HG03571 (cell line): ENCODE data around the gene SLC4A3.
A peak's percentile ranks its signal among the peaks of the same experiment; 100 is the strongest.
"Not testable (repeated sequence)": the region's sequence is repeated elsewhere in the genome, so short reads cannot be mapped to it uniquely, and the experiment has no call there.

Experiments
- ATAC-seq: cut with Tn5 transposase; IDR thresholded peaks from one replicate; pipeline ENCODE4 v1.9.1; 2021; ENCODE audit not compliant: unreplicated experiment

SLC4A3 gene

DNA sequence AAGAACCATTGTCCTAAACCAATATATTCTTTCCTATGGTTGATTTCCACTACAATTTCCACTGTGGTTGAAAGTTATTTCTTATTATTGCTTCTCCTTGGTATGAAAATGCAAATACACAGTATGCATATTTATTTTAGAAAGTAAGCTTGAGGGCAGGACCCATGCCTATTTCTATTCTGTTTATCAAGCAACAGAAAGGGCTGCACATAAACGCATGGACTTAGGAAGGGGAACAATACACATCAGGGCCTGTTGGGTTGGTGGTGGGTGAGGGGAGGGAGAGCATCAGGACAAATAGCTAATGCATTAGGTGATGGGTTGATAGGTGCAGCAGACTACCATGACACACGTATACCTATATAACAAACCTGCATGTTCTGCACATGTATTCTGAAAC lies 20.7 kb downstream of the SLC4A3 start:
- no peak for ATAC-seq

DNA sequence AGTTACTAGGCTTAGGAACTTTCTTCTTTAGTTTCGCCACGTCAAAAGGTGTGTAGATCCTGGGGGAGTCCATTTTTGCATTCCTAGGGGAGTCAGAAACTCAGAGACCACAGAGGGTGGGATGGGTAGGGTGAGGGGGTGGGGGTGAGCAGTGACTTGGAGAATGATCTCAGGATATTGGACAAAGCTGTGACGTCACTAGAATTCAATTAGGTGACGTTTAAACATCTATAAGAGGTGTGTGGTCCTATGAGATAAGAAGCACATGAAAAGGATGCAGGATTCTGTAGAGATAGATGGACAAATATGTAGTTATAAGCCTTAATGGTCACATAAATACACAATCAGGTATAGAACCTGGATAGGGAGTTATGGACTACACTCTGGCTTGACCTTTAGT lies 21.5 kb downstream of the SLC4A3 start:
- ATAC-seq, result no peak

DNA sequence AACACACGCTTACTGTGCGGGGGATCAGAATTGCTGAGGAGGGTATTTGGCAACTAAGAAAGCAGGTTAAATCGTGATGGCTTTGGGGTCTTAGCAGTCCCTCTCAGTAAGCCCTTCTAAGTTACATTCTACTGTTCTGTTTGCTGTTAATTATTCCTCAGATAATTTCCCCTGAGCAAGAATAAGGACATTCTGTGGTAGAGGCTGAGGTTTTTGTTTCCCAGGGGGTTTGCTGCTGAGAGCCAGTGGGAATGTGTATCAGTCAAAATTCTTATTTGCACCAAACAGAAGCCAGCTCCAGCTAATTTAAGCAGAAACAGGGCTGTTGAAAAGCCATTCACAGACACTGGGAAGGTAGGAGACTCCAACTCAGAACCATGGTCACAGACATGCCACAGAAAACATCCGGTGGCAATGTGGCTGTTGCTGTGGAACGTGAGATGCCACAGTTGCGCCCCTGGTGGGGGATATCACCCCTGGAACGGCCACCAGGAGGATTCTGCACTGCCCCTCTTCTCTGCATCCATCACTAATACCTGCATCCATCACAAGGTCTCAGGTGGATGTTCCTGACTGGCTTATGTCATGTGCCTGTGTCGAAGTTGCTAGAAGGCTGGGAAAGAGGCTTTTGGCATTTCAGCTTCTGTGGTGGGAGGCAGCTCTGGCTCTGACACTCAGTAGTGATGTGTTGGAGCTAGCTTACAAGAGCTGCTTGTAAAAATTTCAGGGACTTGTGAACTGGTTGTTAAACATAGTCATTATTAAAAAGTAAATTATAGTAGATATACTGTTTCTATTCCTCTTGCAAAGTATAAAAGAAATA lies 23.2 kb downstream of the SLC4A3 start:
- no peak for ATAC-seq

DNA sequence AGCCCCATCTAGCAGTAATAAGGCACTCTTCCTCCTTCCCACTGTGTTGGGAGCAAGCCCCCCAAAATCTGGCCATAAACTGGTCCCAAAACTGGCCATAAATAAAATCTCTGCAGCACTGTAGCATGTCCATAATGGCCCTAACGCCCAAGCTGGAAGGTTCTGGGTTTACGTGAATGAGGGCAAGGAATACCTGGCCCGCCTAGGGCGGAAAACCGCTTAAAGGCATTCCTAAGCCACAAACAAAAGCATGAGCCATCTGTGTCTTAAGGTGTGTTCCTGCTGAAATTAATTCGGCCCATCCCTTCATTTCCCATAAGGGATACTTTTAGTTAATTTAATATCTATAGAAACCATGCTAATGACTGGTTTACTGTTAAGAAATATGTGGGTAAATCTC lies 24.2 kb downstream of the SLC4A3 start:
- ATAC-seq, result not testable (repeated sequence)

DNA sequence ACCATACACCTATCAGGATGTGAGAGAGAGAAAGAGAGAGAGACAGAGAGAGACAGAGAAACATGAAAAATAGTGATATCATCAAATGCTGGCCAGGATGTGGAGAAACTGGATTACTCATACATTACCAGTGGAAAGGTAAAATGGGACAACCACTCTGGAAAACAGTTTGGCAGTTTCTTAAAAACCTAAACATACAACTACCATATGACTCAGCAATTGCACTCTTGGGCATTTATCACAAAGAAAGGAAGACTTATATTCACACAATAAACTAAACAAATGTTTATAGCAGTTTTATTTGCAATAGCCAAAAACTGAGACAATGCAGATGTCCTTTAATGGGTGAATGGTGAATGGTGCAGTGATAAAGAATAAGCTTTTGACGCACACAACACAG lies 29.1 kb downstream of the SLC4A3 start:
- ATAC-seq, result no peak

DNA sequence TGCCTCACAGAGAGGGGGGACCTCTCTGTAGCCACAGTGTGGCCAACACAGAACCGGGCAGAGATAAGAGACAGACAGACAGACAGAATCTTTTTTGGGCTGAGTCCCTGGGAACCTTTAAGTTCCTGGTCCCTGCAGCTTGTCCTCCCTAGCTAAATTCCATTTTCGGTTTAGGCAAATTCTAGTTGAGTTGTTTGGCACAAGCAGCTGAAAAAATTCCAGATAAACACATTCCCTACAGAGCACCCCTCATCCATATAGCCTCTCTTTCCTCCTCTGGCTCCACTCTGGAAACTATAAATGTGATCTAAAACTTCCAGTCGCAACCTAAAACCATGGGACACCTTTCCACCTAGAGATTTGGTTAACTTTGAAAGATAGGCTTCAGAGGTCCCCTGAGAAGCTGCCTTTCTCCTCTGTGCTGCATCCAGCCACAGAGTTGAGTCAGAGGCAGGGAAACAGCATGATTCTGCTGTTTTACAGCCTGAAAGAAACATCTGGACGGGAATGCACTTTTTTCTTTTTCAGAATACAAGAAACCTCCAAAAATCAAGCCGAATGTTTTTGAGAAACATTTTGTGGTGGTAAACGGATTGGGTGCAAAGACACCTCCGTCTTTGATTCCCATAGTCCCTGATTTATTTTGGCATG lies 30.9 kb downstream of the SLC4A3 start:
- no peak for ATAC-seq

DNA sequence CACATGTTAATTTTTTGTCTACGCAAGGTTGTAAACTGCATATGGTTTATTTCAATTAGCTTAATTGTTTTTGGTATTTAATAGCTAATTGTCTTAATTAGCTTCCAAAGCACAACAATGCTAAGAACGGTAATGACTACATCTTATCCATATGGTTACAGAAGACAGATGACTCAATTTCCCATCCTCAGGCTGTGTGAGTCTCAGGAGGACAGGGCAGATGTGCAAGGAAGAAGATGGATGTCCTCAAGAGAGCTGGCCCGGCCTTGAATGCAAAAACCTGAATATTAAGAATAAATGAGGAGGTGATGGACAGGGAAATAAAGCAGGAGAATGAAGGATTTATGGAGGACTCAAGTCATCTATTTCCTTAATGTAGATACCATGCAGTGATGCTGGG lies 31.4 kb downstream of the SLC4A3 start:
- no peak for ATAC-seq

DNA sequence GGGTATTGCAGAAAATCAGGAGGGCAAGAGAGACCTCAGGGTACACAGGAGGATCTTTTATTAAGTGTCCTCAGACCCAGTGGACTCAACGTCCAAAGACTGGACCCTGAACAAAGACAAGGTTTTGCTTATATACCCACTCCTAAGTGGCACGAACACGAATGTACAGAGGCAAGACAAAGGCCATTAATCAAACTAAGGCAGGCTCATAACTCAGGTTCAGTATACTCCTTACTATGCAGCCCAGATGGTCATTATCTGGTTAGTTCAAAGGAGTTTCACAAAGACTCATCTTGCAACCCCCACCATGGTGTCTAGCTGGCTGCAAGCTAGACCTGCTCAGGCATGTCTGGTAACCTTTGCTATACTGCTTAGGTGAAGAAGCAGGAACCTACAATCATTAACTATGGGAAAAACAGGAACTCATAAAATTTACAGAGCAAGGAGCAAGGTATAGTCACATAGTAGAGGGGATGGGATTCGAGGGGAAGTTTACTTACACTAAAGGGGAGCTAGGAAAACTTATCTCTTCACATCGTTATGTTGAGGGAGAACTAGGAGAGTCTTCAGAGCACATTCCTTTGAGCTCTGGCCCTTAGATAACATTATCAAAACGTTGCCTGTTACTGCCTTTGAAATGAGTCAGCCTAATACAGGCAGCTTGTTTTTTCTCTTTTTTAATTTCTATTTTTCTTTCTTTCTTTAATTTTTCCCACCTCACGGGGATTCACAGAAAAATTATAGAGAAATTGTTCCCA lies 33.9 kb downstream of the SLC4A3 start:
- ATAC-seq, result peak; percentile 92

DNA sequence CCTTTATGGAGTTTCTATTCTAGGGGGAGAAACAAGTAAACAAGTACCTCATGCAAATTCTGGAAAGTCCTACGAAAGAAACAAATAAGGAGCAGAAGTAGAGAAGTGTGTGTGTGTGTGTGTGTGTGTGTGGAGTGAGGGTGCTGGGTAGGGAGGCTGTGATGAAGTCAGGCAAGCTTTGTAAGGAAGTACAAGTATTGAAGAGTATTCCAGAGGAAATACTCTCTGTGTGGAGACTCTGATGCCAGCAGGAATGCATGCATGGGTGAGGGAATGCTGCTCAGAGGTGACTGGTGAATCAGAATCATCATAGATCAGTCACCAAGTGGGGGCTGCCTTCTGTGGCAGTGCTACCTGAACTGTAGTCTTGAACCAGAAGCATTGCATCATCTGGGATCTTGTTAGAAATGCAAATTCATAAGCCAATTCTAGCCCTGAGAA lies 34.5 kb downstream of the SLC4A3 start:
- no peak for ATAC-seq

DNA sequence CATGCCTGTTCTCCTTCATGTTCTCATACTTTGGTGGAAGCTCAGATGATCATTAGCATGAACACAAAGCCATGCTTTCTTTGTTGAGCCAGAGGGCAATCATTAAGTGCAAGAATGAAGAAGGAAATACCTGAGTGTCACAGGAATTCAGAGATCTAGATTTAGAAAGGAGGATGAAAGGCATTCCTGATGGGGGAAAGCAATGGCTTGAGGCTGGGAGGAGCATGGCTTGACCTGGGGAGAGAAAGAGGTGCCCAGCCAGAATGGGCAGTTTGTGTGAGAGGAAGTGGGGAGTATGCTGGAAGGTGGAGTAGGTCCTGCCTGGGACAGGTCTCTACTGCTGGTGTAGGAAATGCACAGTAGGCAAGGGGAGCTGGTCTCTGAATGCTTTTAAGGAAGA lies 35.1 kb downstream of the SLC4A3 start:
- no peak for ATAC-seq

DNA sequence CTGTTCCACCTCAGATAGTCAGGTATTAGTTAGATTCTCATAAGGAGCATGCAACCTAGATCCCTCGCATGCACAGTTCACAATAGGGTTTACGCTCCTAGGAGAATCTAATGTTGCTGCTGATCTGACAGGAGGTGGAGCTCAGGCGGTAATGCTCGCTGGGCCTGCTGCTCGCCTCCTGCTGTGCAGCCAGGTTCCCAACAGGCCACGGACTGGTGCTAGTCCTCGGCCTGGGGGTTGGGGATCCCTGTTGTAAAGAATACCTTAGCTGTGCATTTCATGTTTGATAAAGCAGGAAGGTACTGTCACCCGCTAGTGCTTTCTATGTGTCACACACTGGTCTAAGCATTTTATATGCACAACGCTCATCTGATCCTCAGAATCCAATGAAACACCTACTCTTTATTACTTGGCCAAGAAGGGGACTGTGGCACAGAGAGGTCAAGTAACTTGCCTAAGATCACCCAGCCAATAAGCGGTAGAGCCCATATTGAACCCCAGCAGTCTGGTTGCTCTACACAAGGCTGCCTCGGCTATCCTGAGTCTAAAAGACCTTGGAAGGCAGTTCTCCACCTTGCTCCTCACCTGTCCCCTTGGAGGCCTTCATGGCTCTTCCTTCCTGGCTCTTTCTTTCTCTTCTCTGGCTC lies 35.8 kb downstream of the SLC4A3 start:
- no peak for ATAC-seq

DNA sequence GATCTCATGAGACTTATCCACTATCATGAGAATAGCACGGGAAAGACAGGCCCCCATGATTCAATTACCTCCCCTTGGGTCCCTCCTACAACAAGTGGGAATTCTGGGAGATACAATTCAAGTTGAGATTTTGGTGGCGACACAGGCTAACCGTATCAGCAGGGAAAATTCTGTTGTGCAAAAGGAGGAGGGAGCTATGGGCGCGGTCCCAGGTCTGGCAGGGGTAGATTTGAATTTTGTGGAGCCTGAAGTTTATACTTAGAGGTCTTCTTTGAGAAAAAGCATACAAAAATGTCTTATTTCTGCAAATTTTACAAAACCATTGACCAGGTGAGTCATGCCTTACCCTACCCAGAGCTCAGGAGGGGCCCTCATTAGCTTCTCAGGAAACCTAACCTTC lies 36.6 kb downstream of the SLC4A3 start:
- no peak for ATAC-seq

DNA sequence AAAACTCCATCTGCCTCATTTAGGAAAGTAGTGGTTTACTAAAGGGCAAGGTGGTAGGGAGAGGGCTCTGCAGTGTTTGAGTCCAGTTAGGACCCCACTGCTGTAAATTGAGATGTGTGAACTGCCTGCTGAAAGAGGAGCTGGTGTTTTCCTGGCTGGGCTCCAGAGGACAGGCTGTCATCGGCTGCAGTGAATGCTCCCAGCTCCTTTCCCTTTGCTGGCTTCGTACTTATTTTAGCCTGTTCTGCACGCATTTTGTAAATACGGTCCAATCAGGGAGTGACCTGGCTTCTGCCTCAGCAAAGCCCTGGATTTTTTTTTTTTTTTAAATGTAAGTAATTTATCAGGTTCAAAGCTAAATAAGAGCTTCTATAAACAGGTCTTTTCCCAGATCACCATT lies 37.5 kb downstream of the SLC4A3 start:
- no peak for ATAC-seq

DNA sequence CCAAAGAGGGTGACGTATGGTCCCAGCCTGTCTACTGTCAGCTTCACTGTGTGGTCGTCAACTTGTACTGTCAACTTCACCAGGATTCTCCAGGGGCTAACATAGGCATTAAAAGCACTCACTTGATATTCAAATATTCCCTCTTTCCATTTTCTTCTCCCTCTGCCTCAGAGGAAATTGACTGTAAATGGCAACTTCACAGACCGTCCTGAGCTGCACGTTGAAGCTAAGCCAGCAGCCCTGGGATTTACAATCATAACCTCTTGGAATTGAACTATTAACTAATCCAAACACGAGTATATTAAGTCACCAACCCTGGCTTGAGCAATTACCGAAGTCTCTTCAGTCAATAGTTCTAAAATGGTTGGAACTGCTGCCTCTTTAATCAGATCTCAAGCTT lies 38.5 kb downstream of the SLC4A3 start:
- no peak for ATAC-seq

DNA sequence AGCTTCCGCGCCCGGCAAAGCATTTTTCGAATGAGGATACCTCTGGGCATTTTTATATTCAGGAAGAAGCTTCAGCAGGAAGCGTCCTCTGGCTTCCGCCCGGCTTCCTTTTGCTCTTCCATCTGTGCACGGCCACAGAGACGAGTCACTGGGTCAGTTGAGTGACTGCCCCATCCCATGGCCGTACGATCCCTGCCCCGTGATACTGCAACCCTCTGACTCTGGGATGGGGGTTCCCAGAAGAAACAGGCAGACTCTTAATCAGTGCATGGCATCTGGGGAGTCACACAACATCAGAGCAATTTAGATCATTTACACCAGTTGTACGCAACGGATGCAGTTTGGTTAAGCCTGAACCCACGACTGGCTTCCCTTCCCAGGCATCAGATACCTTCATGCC lies 40.9 kb downstream of the SLC4A3 start:
- no peak for ATAC-seq

DNA sequence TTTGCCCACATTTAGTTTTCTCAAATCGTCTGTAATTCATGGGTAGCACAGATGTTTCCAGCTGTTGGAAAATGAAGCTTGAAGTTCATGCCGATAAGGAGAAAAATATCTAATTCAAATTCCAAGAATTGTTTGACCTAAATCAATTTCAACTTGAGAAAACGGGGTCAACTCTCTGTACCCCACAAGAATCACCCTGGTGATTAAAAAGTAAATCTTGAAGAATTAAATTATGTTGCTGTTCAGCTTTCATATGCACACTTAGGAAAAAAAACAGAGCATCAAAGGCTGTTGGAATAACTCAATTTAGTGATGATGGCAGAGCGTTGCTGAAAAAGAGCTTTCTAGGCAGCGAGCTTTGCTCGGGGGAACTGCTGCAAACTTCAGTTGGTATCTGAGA lies 43.0 kb downstream of the SLC4A3 start:
- ATAC-seq, result no peak

DNA sequence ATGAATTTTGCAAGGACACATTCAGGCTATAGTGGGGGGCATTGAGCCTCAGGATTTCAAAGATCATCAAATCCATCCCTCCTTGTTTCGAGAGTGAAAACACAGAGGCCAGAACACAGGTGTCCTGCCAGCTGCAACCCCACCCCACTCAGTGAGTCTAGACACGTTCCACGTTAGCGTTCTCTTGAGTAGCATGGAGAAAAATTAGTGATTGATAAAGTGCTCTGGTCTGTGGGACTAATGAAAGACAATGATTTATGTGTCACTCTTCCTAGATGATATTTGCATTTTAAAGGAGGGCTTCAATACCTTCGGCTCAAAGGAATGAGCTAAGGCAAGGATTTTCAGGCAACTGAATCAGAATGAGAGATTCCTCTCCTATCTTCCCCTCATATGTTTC lies 43.8 kb downstream of the SLC4A3 start:
- ATAC-seq, result no peak

DNA sequence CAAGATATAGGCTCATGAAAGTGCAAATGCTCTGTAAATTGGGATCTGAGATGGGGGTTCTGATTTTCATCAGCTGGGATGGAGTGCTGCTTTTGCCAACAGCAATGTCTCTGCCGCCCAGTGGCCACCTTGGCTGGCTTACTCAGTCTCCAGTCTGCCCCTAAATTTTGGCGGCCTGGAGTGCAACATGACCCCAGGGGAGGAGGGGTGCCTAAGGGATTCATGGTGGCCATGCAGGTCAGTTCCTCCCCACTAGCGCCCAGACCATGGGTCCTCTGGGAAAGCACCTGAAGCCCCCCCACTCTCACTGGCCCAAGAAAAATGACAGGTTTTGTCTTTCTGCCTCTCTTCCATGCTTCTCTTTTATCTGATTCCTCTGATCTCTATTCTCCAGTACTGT lies 45.0 kb downstream of the SLC4A3 start:
- no peak for ATAC-seq

DNA sequence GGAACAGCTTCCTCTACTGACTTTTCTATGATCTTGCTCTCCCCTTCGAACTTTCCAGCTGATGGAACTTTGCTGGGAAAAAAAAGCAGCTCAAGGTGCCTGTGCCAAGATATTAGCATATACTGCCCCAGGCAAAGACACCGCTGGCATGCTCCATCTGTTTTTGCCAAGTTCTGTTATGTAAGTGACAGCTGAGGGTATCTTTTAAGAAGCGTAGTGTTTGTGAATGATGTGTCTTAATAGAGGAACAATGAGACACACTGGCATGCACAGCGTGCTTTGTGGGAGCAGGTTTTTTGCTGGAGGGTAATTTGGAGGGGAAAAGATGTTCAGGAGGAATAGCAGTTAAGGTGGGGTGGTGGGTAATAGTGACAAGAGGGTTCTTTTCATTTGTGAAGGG lies 47.8 kb downstream of the SLC4A3 start:
- no peak for ATAC-seq

DNA sequence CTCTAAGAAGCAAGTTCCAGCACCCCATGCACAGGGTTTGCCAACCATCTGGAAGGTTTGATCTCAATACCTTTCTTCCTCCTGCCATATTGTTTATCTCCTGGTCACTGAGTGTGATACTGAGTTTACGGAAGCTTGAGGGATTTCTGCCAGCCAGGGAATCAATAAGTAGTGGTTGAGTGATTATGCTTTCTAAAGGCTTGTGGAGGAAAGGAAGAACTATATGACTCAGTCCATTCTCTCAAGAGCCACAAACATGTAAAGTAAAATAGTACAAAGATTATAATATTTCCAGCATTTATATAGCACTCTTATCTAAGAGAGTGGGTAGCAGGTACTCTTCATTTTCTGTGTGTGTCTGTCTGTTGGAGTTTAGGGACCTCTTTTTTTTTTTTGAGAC lies 49.2 kb downstream of the SLC4A3 start:
- no peak for ATAC-seq

DNA sequence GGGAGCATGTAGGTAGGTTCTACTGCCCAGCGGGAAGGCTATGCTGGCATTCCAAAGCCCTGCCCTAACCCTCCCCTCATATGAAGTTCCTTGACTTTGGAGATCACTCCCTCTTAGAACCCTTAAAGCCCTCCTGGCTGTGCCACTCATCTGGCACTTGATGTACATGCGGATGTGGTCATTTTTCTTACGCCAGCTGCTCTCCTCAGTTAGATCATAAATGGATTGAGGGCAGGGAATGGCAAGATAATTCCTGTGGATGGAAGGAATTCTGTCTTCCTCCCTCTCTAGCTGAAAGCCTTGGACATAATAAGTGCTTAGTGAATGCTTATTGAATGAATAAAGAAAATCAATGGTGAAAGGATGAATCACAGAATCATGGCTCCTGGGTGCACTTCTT lies 51.6 kb downstream of the SLC4A3 start:
- no peak for ATAC-seq

DNA sequence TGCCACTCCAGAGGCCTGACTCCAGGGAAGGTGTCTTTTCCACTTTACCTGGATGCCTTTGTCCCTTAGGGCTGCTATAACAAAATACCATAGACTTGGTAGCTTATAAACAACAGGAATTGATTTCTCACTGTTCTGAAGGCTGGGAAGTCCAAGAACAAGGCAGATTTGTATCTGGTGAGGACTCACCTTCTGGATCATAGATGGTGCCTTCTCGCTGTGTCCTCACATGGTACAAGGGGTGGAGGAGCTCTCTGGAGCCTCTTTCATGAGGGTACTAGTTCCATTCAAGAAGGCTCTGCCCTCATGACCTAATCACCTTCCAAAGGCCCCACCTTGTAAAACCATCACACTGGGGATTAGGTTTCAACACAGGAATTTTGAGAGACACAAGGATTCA lies 52.1 kb downstream of the SLC4A3 start:
- no peak for ATAC-seq
